ENCODE measurements around the gene NSMCE1.
"Not testable (repeated sequence)": the region's sequence is repeated elsewhere in the genome, so short reads cannot be mapped to it uniquely, and the experiment has no call there.

Gene NSMCE1

GRCh38 chr16:27269300-27270150 is 953 bp upstream of the NSMCE1 start:
- DNase-seq: no peak

- no peak for DNase-seq
Observed at GRCh38 chr16:27267037-27267677, 1.4 kb downstream of the NSMCE1 start.

GRCh38 chr16:27265982-27266381 is 2.6 kb downstream of the NSMCE1 start:
- no peak for DNase-seq

GRCh38 chr16:27264151-27264550 is 4.4 kb downstream of the NSMCE1 start:
- no peak for DNase-seq

- DNase-seq: not testable (repeated sequence)
Observed at GRCh38 chr16:27262904-27263423, 5.6 kb downstream of the NSMCE1 start.

GRCh38 chr16:27259710-27260109 is 8.9 kb downstream of the NSMCE1 start:
- DNase-seq: no peak

GRCh38 chr16:27258241-27258734 is 10.3 kb downstream of the NSMCE1 start:
- no peak for DNase-seq

- DNase-seq: no peak
Observed at GRCh38 chr16:27257271-27257670, 11.3 kb downstream of the NSMCE1 start.

GRCh38 chr16:27256861-27257260 is 11.7 kb downstream of the NSMCE1 start:
- no peak for DNase-seq

GRCh38 chr16:27254262-27254811 is 14.2 kb downstream of the NSMCE1 start:
- no peak for DNase-seq

GRCh38 chr16:27253526-27253930 is 15.0 kb downstream of the NSMCE1 start:
- DNase-seq: no peak

GRCh38 chr16:27252206-27252585 is 16.4 kb downstream of the NSMCE1 start:
- no peak for DNase-seq

- DNase-seq: no peak
Observed at GRCh38 chr16:27251541-27252205, 16.9 kb downstream of the NSMCE1 start.

GRCh38 chr16:27248886-27249285 is 19.7 kb downstream of the NSMCE1 start:
- not testable (repeated sequence) for DNase-seq

GRCh38 chr16:27248036-27248435 is 20.5 kb downstream of the NSMCE1 start:
- DNase-seq: no peak

- DNase-seq: not testable (repeated sequence)
Observed at GRCh38 chr16:27247076-27247475, 21.5 kb downstream of the NSMCE1 start.

GRCh38 chr16:27246439-27246838 is 22.1 kb downstream of the NSMCE1 start:
- no peak for DNase-seq

GRCh38 chr16:27245276-27246172 is 23.0 kb downstream of the NSMCE1 start:
- DNase-seq: no peak

GRCh38 chr16:27244363-27244755 is 24.2 kb downstream of the NSMCE1 start:
- DNase-seq: no peak

- no peak for DNase-seq
Observed at GRCh38 chr16:27243725-27244362, 24.7 kb downstream of the NSMCE1 start.

GRCh38 chr16:27242868-27243590 is 25.5 kb downstream of the NSMCE1 start:
- no peak for DNase-seq
